Uterus (tissue), 2 donors: ENCODE data around the gene DIP2A.

ENCODE experiments used
- POLR2A ChIP-seq, 2 donors: fragments of 450-650 bp; IDR thresholded peaks; one replicate each; pipeline ENCODE4 v1.6.1; 2016; ENCODE audit warnings: antibody characterized with exemption in 2 of 2, mild to moderate bottlenecking in 1 of 2, moderate library complexity in 1 of 2
- TF ChIP-seq, protein P1 (sequence below), 4 experiments: fragments of 200-600 bp in 2 of 4; fragments of 450-650 bp in 2 of 4; sonication (generic) in 2 of 4; IDR thresholded peaks; one replicate each; pipeline ENCODE4 v1.5.1; 2016 to 2019; ENCODE audit warnings: antibody characterized with exemption in 4 of 4, mild to moderate bottlenecking in 2 of 4, moderate library complexity in 1 of 4

DNA sequence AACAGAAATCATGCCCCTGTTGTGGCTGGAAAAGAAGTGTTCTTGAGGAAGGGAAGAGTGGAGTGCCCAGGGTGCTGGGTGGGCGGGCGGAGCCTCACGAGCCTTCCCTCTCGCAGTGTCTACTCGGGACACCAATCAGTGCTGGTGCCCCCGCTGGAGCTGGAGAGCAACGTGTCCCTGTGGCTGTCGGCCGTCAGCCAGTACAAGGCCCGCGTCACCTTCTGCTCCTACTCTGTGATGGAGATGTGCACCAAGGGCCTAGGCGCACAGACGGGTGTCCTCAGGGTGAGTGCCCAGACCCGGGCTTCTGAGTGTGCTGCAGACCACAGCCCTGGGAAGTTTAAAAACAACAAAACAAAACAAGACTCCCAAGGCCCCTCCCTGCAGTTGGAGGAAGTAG, 98.8 kb downstream of the DIP2A start:
- TF ChIP-seq, protein P1, sequence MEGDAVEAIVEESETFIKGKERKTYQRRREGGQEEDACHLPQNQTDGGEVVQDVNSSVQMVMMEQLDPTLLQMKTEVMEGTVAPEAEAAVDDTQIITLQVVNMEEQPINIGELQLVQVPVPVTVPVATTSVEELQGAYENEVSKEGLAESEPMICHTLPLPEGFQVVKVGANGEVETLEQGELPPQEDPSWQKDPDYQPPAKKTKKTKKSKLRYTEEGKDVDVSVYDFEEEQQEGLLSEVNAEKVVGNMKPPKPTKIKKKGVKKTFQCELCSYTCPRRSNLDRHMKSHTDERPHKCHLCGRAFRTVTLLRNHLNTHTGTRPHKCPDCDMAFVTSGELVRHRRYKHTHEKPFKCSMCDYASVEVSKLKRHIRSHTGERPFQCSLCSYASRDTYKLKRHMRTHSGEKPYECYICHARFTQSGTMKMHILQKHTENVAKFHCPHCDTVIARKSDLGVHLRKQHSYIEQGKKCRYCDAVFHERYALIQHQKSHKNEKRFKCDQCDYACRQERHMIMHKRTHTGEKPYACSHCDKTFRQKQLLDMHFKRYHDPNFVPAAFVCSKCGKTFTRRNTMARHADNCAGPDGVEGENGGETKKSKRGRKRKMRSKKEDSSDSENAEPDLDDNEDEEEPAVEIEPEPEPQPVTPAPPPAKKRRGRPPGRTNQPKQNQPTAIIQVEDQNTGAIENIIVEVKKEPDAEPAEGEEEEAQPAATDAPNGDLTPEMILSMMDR (IDR thresholded peaks at IDR 0.05) = no peak
- no peak for TF ChIP-seq POLR2A (IDR thresholded peaks at IDR 0.05)
